CD4-positive, CD25-positive, alpha-beta regulatory T cell (primary cell): ENCODE data around the gene BRSK2. TPM values are rescaled to one million over a fixed set of nuclear protein-coding genes. Genes with fewer than 3 reads are reported as not detected.

Source experiments
- ATAC-seq, 2 donors: fragments of 150-1000 bp; cut with Tn5 transposase; one replicate each; pipeline ENCODE4 v1.10.0; 2021; ENCODE audit warnings: low read depth in 2 of 2, moderate number of reproducible peaks in 2 of 2, moderate library complexity in 1 of 2
- DNase-seq, 3 donors: peaks; one replicate each; pipeline versions ENCODE4 v3.0.0 to v3.0.0-alpha.2; 2012 to 2022; ENCODE audit warnings: mixed read lengths in 1 of 3
- H3K27ac ChIP-seq: one replicate; pipeline ENCODE4 v1.7.0; 2013; ENCODE audit warnings: mild to moderate bottlenecking, low read length; ENCODE audit not compliant: insufficient read depth, poor library complexity, severe bottlenecking
- H3K27me3 ChIP-seq: one replicate; pipeline ENCODE4 v1.7.0; 2013; ENCODE audit warnings: low read length; ENCODE audit not compliant: control insufficient read depth, insufficient read depth
- H3K36me3 ChIP-seq: one replicate; pipeline ENCODE4 v1.7.0; 2013; ENCODE audit warnings: mild to moderate bottlenecking, low read length, moderate library complexity; ENCODE audit not compliant: control insufficient read depth, insufficient read depth
- H3K4me1 ChIP-seq: 2 replicates; pipeline ENCODE4 v1.7.0; 2013; ENCODE audit warnings: mild to moderate bottlenecking, low read length; ENCODE audit not compliant: insufficient read depth, control insufficient read depth, poor library complexity, severe bottlenecking
- H3K4me3 ChIP-seq: one replicate; pipeline ENCODE4 v1.7.0; 2013; ENCODE audit warnings: low read depth, mild to moderate bottlenecking, low read length, moderate library complexity
- H3K9me3 ChIP-seq, 2 experiments: 1 replicate in 1 of 2; 2 replicates in 1 of 2; pipeline ENCODE4 v1.7.0; 2013; ENCODE audit warnings: low read length in 2 of 2, mild to moderate bottlenecking in 1 of 2, moderate library complexity in 1 of 2; ENCODE audit not compliant: control insufficient read depth in 2 of 2
- H3K27ac Mint-ChIP-seq, 3 donors: one replicate each; pipeline ENCODE4 v1.8.0; 2020 to 2022; ENCODE audit warnings: mild to moderate bottlenecking in 3 of 3, mixed read lengths in 3 of 3, moderate library complexity in 2 of 3
- H3K27me3 Mint-ChIP-seq: one replicate; pipeline ENCODE4 v1.8.0; 2022; ENCODE audit warnings: mild to moderate bottlenecking, mixed read lengths
- H3K36me3 Mint-ChIP-seq: one replicate; pipeline ENCODE4 v1.8.0; 2020; ENCODE audit warnings: mixed read lengths
- H3K4me1 Mint-ChIP-seq, 4 donors: one replicate each; pipeline ENCODE4 v1.8.0; 2020 to 2022; ENCODE audit warnings: mixed read lengths in 4 of 4, mild to moderate bottlenecking in 1 of 4
- H3K4me3 Mint-ChIP-seq, 4 donors: one replicate each; pipeline ENCODE4 v1.8.0; 2020 to 2022; ENCODE audit warnings: mild to moderate bottlenecking in 4 of 4, mixed read lengths in 4 of 4, moderate library complexity in 3 of 4
- H3K9me3 Mint-ChIP-seq, 7 donors: one replicate each; pipeline ENCODE4 v1.8.0; 2020 to 2022; ENCODE audit warnings: mixed read lengths in 7 of 7, mild to moderate bottlenecking in 3 of 7, moderate library complexity in 2 of 7
- polyA plus RNA-seq, 4 donors: library from polyadenylated mRNA; unstranded; fragments of 300-500 nt; fragmentation: Illumina TruSeq; gene quantifications; one replicate each; pipeline ENCODE4 v1.2.3, GENCODE V29; 2021
- total RNA-seq: library from RNA; stranded (reverse); gene quantifications from one replicate; pipeline ENCODE4 v1.2.3, GENCODE V29; 2022

The BRSK2 gene
- total and polyA plus RNA-seq, 5 donors from 2014 or later: 0.07 to 0.42 (median 0.08) TPM; not detected in 1

GRCh38 chr11:1455763-1456060 is 66.0 kb downstream of the BRSK2 start:
- Mint-ChIP-seq H3K27me3 (no peaks in the 10 kb centered on the region), H3K4me3 (no peak overlapping the region), H3K27ac (no peak overlapping the region), H3K9me3 (no peaks in the 10 kb centered on the region), H3K36me3 (no peaks in the 10 kb centered on the region), H3K4me1 (peaks cover 0 to 6% (median 0%) of the 10 kb centered on the region in 4 donors)
- Histone ChIP-seq H3K36me3 (no peaks in the 10 kb centered on the region), H3K27me3 (no peaks in the 10 kb centered on the region), H3K4me3 (no peak overlapping the region), H3K9me3 (no peaks in the 10 kb centered on the region), H3K27ac (no peak overlapping the region), H3K4me1 (no peaks in the 10 kb centered on the region)
- no peak for DNase-seq
- no peak for ATAC-seq

- Mint-ChIP-seq H3K36me3 (no peaks in the 10 kb centered on the region), H3K27me3 (no peaks in the 10 kb centered on the region), H3K4me3 (no peak overlapping the region), H3K4me1 (peaks cover 0 to 6% (median 0%) of the 10 kb centered on the region in 4 donors), H3K27ac (no peak overlapping the region), H3K9me3 (no peaks in the 10 kb centered on the region)
- H3K27me3 ChIP-seq: no peaks in the 10 kb centered on the region
- H3K9me3 ChIP-seq: no peaks in the 10 kb centered on the region
- no peak overlapping the region for H3K27ac ChIP-seq
- H3K4me3 ChIP-seq: no peak overlapping the region
- no peak for DNase-seq
- H3K4me1 ChIP-seq: no peaks in the 10 kb centered on the region
- ATAC-seq: no peak
- no peaks in the 10 kb centered on the region for H3K36me3 ChIP-seq
These were observed 66.4 kb downstream of the BRSK2 start for GRCh38 chr11:1456176-1456575.

- H3K36me3 Mint-ChIP-seq: no peaks in the 10 kb centered on the region
- ATAC-seq: no peak
- no peaks in the 10 kb centered on the region for H3K27me3 ChIP-seq
- no peak overlapping the region for H3K4me3 Mint-ChIP-seq
- no peak for DNase-seq
- H3K4me3 ChIP-seq: no peak overlapping the region
- H3K36me3 ChIP-seq: no peaks in the 10 kb centered on the region
- H3K27ac Mint-ChIP-seq: no peak overlapping the region
- H3K9me3 ChIP-seq: no peaks in the 10 kb centered on the region
- H3K9me3 Mint-ChIP-seq: no peaks in the 10 kb centered on the region
- no peaks in the 10 kb centered on the region for H3K27me3 Mint-ChIP-seq
- H3K4me1 ChIP-seq: no peaks in the 10 kb centered on the region
- peaks cover 0 to 6% (median 0%) of the 10 kb centered on the region in 4 donors for H3K4me1 Mint-ChIP-seq
- H3K27ac ChIP-seq: no peak overlapping the region
These were observed 67.0 kb downstream of the BRSK2 start for GRCh38 chr11:1456596-1457325.

GRCh38 chr11:1457326-1457680 is 67.6 kb downstream of the BRSK2 start:
- ATAC-seq: no peak
- no peak overlapping the region for H3K27ac Mint-ChIP-seq
- H3K27me3 Mint-ChIP-seq: no peaks in the 10 kb centered on the region
- Histone ChIP-seq H3K9me3 (no peaks in the 10 kb centered on the region), H3K36me3 (no peaks in the 10 kb centered on the region), H3K4me3 (no peak overlapping the region), H3K27me3 (no peaks in the 10 kb centered on the region), H3K27ac (no peak overlapping the region), H3K4me1 (no peaks in the 10 kb centered on the region)
- H3K9me3 Mint-ChIP-seq: no peaks in the 10 kb centered on the region
- H3K4me3 Mint-ChIP-seq: no peak overlapping the region
- peaks cover 0 to 6% (median 0%) of the 10 kb centered on the region in 4 donors for H3K4me1 Mint-ChIP-seq
- DNase-seq: no peak
- H3K36me3 Mint-ChIP-seq: no peaks in the 10 kb centered on the region

- Histone ChIP-seq H3K4me1 (no peaks in the 10 kb centered on the region), H3K27me3 (no peaks in the 10 kb centered on the region), H3K27ac (no peak overlapping the region), H3K4me3 (no peak overlapping the region), H3K9me3 (no peaks in the 10 kb centered on the region), H3K36me3 (no peaks in the 10 kb centered on the region)
- Mint-ChIP-seq H3K4me1 (peaks cover 0 to 6% (median 0%) of the 10 kb centered on the region in 4 donors), H3K27me3 (no peaks in the 10 kb centered on the region), H3K36me3 (no peaks in the 10 kb centered on the region), H3K9me3 (no peaks in the 10 kb centered on the region), H3K27ac (no peak overlapping the region), H3K4me3 (no peak overlapping the region)
- DNase-seq (no peak), ATAC-seq (no peak)
These were observed 68.1 kb downstream of the BRSK2 start for GRCh38 chr11:1457856-1458255.

- Mint-ChIP-seq H3K27ac (no peak overlapping the region), H3K4me1 (peaks cover 0 to 6% (median 0%) of the 10 kb centered on the region in 4 donors), H3K27me3 (no peaks in the 10 kb centered on the region), H3K4me3 (no peak overlapping the region), H3K9me3 (no peaks in the 10 kb centered on the region), H3K36me3 (no peaks in the 10 kb centered on the region)
- no peaks in the 10 kb centered on the region for H3K27me3 ChIP-seq
- H3K27ac ChIP-seq: no peak overlapping the region
- H3K36me3 ChIP-seq: no peaks in the 10 kb centered on the region
- DNase-seq (no peak), ATAC-seq (no peak)
- no peaks in the 10 kb centered on the region for H3K4me1 ChIP-seq
- no peaks in the 10 kb centered on the region for H3K9me3 ChIP-seq
- H3K4me3 ChIP-seq: no peak overlapping the region
These were observed 68.8 kb downstream of the BRSK2 start for GRCh38 chr11:1458340-1459218.

- peak overlapping the region in 1 of 3 donors; percentile 52 for H3K27ac Mint-ChIP-seq
- no peaks in the 10 kb centered on the region for H3K27me3 Mint-ChIP-seq
- peaks cover 0 to under 1% (median 0%) of the 10 kb centered on the region in 4 donors for H3K4me1 Mint-ChIP-seq
- H3K4me1 ChIP-seq: no peaks in the 10 kb centered on the region
- H3K27ac ChIP-seq: no peak overlapping the region
- H3K9me3 Mint-ChIP-seq: no peaks in the 10 kb centered on the region
- H3K9me3 ChIP-seq: no peaks in the 10 kb centered on the region
- H3K4me3 ChIP-seq: no peak overlapping the region
- no peaks in the 10 kb centered on the region for H3K27me3 ChIP-seq
- no peak for ATAC-seq
- no peaks in the 10 kb centered on the region for H3K36me3 Mint-ChIP-seq
- no peaks in the 10 kb centered on the region for H3K36me3 ChIP-seq
- DNase-seq: no peak
- H3K4me3 Mint-ChIP-seq: no peak overlapping the region
These were observed 69.5 kb downstream of the BRSK2 start for GRCh38 chr11:1459219-1459575.
